Astrocyte (in vitro differentiated cells and primary cell): ENCODE data around the gene BNIP5. TPM values are rescaled to one million over a fixed set of nuclear protein-coding genes. Genes with fewer than 3 reads are reported as not detected.

Source experiments
- DNase-seq: peaks from one replicate; pipeline ENCODE4 v3.0.0-alpha.2; 2010; ENCODE audit warnings: low read depth
- FAIRE-seq: peaks from 2 replicates; lab custom pipeline; 2011; peaks lifted over from hg19 to GRCh38; lab: Jason Lieb, UNC
- H2AFZ ChIP-seq: 2 replicates; pipeline ENCODE4 v1.6.0; 2012; ENCODE audit warnings: low read depth, low read length, inconsistent platforms
- H3K27ac ChIP-seq: 2 replicates; pipeline ENCODE4 v1.5.1; 2011; ENCODE audit warnings: low read depth, low read length, inconsistent platforms
- H3K27me3 ChIP-seq: 2 replicates; pipeline ENCODE4 v1.6.0; 2011; ENCODE audit warnings: low read length, inconsistent platforms; ENCODE audit not compliant: insufficient read depth
- H3K36me3 ChIP-seq: 2 replicates; pipeline ENCODE4 v1.5.1; 2011; ENCODE audit warnings: low read length, inconsistent platforms; ENCODE audit not compliant: insufficient read depth
- H3K4me1 ChIP-seq: 2 replicates; pipeline ENCODE4 v1.5.1; 2011; ENCODE audit warnings: low read length, inconsistent platforms; ENCODE audit not compliant: insufficient read depth
- H3K4me2 ChIP-seq: 2 replicates; pipeline ENCODE4 v1.6.0; 2012; ENCODE audit warnings: low read length, inconsistent platforms
- H3K4me3 ChIP-seq: 2 replicates; pipeline ENCODE4 v1.5.1; 2011; ENCODE audit warnings: low read depth, mild to moderate bottlenecking, low read length, inconsistent platforms; ENCODE audit not compliant: insufficient read depth
- H3K79me2 ChIP-seq: 2 replicates; pipeline ENCODE4 v1.6.0; 2012; ENCODE audit warnings: mild to moderate bottlenecking, low read length, inconsistent platforms; ENCODE audit not compliant: insufficient read depth
- H3K9ac ChIP-seq: 2 replicates; pipeline ENCODE4 v1.6.0; 2012; ENCODE audit warnings: mild to moderate bottlenecking, low read length, inconsistent platforms
- H3K9me3 ChIP-seq: 2 replicates; pipeline ENCODE4 v1.5.1; 2012; ENCODE audit warnings: low read depth, mild to moderate bottlenecking, low read length, inconsistent platforms; ENCODE audit not compliant: insufficient read depth
- H4K20me1 ChIP-seq: 2 replicates; pipeline ENCODE4 v1.6.0; 2012; ENCODE audit warnings: low read length, inconsistent platforms; ENCODE audit not compliant: insufficient read depth
- H3K27ac Mint-ChIP-seq: one replicate; pipeline ENCODE4 v1.8.0; 2021; ENCODE audit warnings: mild to moderate bottlenecking, mixed read lengths; ENCODE audit not compliant: unreplicated experiment
- H3K27me3 Mint-ChIP-seq: one replicate; pipeline ENCODE4 v1.8.0; 2021; ENCODE audit warnings: low read depth, mixed read lengths; ENCODE audit not compliant: unreplicated experiment
- H3K36me3 Mint-ChIP-seq: one replicate; pipeline ENCODE4 v1.8.0; 2021; ENCODE audit warnings: low read depth, mixed read lengths; ENCODE audit not compliant: unreplicated experiment
- H3K4me1 Mint-ChIP-seq: one replicate; pipeline ENCODE4 v1.8.0; 2021; ENCODE audit warnings: low read depth, mixed read lengths; ENCODE audit not compliant: unreplicated experiment
- H3K4me3 Mint-ChIP-seq: one replicate; pipeline ENCODE4 v1.8.0; 2021; ENCODE audit warnings: mild to moderate bottlenecking, moderate library complexity, mixed read lengths; ENCODE audit not compliant: unreplicated experiment
- H3K9me3 Mint-ChIP-seq: one replicate; pipeline ENCODE4 v1.8.0; 2021; ENCODE audit warnings: mild to moderate bottlenecking, mixed read lengths; ENCODE audit not compliant: unreplicated experiment
- EZH2 ChIP-seq: IDR thresholded peaks from 2 replicates; pipeline ENCODE4 v1.6.1; 2012; ENCODE audit warnings: mild to moderate bottlenecking, low read length, inconsistent platforms; ENCODE audit not compliant: insufficient read depth
- total RNA-seq: library from RNA; stranded (reverse); gene quantifications from 2 replicates; pipeline ENCODE4 v1.2.1, GENCODE V29; 2021
- TF ChIP-seq, protein P1 (sequence below): IDR thresholded peaks from 2 replicates; pipeline ENCODE4 v1.5.1; 2011; ENCODE audit warnings: low read depth, mild to moderate bottlenecking, inconsistent platforms, low read length, moderate library complexity; ENCODE audit not compliant: insufficient read depth

Gene BNIP5
- total RNA-seq, 1 donor from 2014 or later, result not detected

DNA sequence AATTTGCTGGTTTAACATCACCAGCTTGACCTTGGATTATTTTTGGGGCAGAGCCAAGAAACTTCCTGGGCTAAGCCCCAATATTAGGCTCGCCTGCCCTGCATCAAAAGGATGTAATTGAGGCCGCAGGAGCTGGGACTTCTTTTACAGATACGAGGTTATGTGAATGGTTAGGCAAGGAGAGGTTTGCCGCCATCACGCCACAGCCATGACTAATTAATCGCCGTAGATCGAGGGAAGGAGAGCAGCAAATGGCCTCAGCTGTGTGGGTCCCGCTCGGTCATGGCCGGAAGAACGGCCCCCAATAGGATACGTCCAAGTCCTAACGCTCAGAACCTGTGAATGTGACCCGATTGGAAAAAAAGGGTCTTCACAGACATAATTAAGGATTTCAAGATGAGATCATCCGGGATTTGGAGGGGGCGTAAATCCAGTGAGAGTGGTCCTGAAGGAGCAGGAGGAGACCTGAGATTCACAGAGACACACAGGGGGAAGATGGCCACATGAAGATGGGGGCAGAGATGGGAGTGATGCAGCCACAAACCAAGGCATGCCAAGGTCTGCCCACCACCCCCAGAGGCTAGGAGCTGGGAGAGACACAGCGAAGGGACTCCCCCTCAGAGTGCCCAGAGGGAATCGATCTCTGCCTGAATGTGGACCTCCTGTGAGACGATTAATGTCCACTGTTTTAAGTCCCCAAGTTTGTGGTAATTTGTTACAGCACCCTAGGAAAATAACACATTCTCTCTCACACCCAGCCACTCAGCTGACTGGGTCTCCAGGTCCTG is 10.0 kb upstream of the BNIP5 start:
- no peaks in the 10 kb centered on the region for H3K36me3 ChIP-seq
- FAIRE-seq, result no peak

DNA sequence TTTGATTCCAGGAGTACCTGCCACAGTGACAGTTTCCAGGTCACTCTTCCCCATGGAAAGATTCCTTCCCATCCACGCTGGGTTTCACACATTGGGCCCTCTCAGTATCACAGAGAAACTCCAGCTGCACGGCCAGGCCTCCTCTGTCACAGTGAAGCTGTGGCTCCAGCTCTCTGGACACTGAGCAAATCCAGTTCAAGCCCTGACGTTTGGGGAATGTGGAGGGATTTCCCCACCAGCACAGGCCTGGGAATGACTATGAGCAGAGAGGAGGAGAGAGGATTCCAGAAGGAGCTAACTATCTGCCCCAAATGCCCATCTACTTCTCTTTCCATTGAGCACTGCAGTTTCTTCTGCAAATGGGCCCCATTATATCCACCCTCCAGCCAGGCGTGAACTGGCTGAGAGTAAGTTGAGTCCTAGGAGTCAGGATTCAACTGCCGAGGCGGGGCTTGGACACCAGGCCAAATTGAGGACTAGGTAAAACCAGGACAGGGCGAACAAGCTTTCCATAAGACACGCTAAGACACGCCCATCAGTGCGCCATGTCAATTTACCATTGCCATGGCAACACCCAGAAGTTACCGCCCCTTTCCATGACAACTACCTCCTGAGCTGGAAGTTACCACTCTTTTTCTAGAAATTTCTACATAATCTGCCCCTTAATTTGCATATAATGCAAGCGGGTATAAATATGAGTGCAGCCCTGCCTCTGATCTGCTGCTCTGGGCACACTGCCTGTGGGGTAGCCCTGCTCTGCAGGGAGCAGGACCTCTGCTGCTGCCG is 9.2 kb upstream of the BNIP5 start:
- no peak for FAIRE-seq
- H3K9ac ChIP-seq, result no peak overlapping the region

More for the DNA sequence above, 10.0 kb upstream of the BNIP5 start:
- H4K20me1 ChIP-seq, result no peaks in the 10 kb centered on the region
- peaks cover 27% of the 10 kb centered on the region for H3K4me1 Mint-ChIP-seq
- no peaks in the 10 kb centered on the region for H3K9me3 ChIP-seq
- H3K9me3 Mint-ChIP-seq, result no peaks in the 10 kb centered on the region
- H2AFZ ChIP-seq, result no peak overlapping the region
- no peak overlapping the region for H3K9ac ChIP-seq
- no peaks in the 10 kb centered on the region for H3K36me3 Mint-ChIP-seq
- H3K27ac Mint-ChIP-seq, result no peak overlapping the region
- H3K27me3 Mint-ChIP-seq, result peaks cover 7% of the 10 kb centered on the region
- peaks cover 18% of the 10 kb centered on the region for H3K4me1 ChIP-seq
- H3K4me2 ChIP-seq, result no peak overlapping the region
- DNase-seq, result no peak
- H3K4me3 Mint-ChIP-seq, result no peak overlapping the region
- no peaks in the 10 kb centered on the region for H3K27me3 ChIP-seq
- H3K27ac ChIP-seq, result no peak overlapping the region
- no peaks in the 10 kb centered on the region for H3K79me2 ChIP-seq
- no peak for TF ChIP-seq EZH2
- TF ChIP-seq, protein P1, sequence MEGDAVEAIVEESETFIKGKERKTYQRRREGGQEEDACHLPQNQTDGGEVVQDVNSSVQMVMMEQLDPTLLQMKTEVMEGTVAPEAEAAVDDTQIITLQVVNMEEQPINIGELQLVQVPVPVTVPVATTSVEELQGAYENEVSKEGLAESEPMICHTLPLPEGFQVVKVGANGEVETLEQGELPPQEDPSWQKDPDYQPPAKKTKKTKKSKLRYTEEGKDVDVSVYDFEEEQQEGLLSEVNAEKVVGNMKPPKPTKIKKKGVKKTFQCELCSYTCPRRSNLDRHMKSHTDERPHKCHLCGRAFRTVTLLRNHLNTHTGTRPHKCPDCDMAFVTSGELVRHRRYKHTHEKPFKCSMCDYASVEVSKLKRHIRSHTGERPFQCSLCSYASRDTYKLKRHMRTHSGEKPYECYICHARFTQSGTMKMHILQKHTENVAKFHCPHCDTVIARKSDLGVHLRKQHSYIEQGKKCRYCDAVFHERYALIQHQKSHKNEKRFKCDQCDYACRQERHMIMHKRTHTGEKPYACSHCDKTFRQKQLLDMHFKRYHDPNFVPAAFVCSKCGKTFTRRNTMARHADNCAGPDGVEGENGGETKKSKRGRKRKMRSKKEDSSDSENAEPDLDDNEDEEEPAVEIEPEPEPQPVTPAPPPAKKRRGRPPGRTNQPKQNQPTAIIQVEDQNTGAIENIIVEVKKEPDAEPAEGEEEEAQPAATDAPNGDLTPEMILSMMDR, result no peak
- no peak overlapping the region for H3K4me3 ChIP-seq

More for the DNA sequence above, 9.2 kb upstream of the BNIP5 start:
- no peak overlapping the region for H3K4me3 Mint-ChIP-seq
- no peak for DNase-seq
- H2AFZ ChIP-seq, result no peak overlapping the region
- no peak overlapping the region for H3K27ac ChIP-seq
- no peaks in the 10 kb centered on the region for H4K20me1 ChIP-seq
- no peak overlapping the region for H3K27ac Mint-ChIP-seq
- TF ChIP-seq EZH2, result no peak
- TF ChIP-seq, protein P1, result no peak
- H3K79me2 ChIP-seq, result no peaks in the 10 kb centered on the region
- peaks cover 9% of the 10 kb centered on the region for H3K27me3 Mint-ChIP-seq
- peaks cover 19% of the 10 kb centered on the region for H3K4me1 Mint-ChIP-seq
- no peak overlapping the region for H3K4me3 ChIP-seq
- H3K36me3 Mint-ChIP-seq, result no peaks in the 10 kb centered on the region
- H3K4me2 ChIP-seq, result no peak overlapping the region
- H3K27me3 ChIP-seq, result peaks cover under 1% of the 10 kb centered on the region
- no peaks in the 10 kb centered on the region for H3K36me3 ChIP-seq
- H3K9me3 ChIP-seq, result no peaks in the 10 kb centered on the region
- H3K9me3 Mint-ChIP-seq, result no peaks in the 10 kb centered on the region
- H3K4me1 ChIP-seq, result peaks cover 10% of the 10 kb centered on the region
